ENCODE measurements around the gene SNPH. TPM values are rescaled to one million over a fixed set of nuclear protein-coding genes. Genes with fewer than 3 reads are reported as not detected.

Gene SNPH
- total and polyA plus RNA-seq, 3 experiments from 2014 or later = 3.2 to 5.8 (median 3.5) TPM

DNA sequence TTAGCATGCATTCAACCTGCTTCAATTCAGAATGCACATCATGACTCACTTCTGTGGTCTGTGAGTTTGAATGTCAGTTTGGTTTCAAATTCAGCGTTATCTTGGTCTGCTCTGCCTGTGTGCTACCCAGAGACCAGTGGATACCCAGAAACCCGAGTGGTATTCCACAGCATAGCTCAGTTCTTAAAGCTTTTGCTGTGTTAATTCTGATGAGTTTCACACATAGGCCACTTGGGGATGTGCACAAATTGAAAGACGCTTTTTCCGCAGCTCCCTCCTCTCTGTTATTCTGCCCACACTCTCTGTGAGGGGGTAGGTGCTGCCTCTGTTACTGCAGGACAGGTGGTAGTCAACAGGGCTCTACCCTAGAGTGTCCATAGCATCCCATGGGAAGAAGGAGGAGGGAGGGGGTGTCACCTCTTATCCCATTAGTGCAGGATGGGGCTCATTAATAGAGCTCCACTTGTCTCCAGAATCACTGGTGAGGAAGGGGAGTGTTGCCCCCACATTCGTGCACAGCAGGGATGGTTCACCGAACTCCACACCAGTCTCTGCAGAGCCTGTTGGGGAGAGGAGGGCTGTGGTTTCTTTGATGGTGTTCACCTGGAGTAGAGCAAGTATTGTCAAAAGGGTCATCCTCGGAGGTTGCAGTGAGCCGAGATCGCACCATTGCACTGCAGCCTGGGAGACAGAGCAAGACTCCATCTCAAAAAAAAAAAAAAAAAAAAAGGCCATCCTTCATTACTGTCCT, 92.0 kb downstream of the SNPH start:
- Histone ChIP-seq H3K9me3 (ENCODE audit: low read length) (peaks cover 5% of the 10 kb centered on the region), H3K27ac (ENCODE audit: low read depth, low read length) (no peak overlapping the region)
- H3K27me3 Mint-ChIP-seq = no peaks in the 10 kb centered on the region

More for the DNA sequence above, 92.0 kb downstream of the SNPH start:
- ChIA-PET POLR2A (no interaction called here), CTCF (no interaction called here)
- Histone ChIP-seq H3K4me1 (ENCODE audit: insufficient read depth, low read length) (peaks cover 13% of the 10 kb centered on the region), H3K36me3 (ENCODE audit: insufficient read depth, low read length) (peaks cover 18% of the 10 kb centered on the region), H3K4me3 (ENCODE audit: low read length) (no peak overlapping the region), H3K27me3 (ENCODE audit: insufficient read depth, low read length, poor library complexity, severe bottlenecking) (no peaks in the 10 kb centered on the region)
- peaks cover 27 to 67% (median 29%) of the 10 kb centered on the region in 3 donors for H3K36me3 Mint-ChIP-seq
- DNase-seq = no peak
- H3K9me3 Mint-ChIP-seq = peaks cover 0 to 2% (median 0%) of the 10 kb centered on the region in 5 donors
- H3K4me3 Mint-ChIP-seq = peak overlapping the region in 1 of 7 donors; percentile 45
- H3K27ac Mint-ChIP-seq = peak overlapping the region in 5 of 8 donors; percentile 32 to 68 (median 53)
- peaks cover 26 to 45% (median 32%) of the 10 kb centered on the region in 3 donors for H3K4me1 Mint-ChIP-seq

Other genes with a start within 250 kb of the SNPH start
- 100 to 1,000 TPM; 169 to 189 TPM for gene PSMF1, start 147.7 kb upstream of the SNPH start, total RNA-seq
- gene PSMF1, start 147.7 kb upstream of the SNPH start, polyA plus RNA-seq = 185 TPM
- under 1 TPM in 1 of 2 experiments, not detected in 1; 0.18 TPM for gene TMEM74B, start 81.3 kb upstream of the SNPH start, total RNA-seq
- gene TMEM74B, start 81.3 kb upstream of the SNPH start, polyA plus RNA-seq = not detected
- not detected for gene C20orf202, start 62.8 kb upstream of the SNPH start, total RNA-seq
- not detected for gene C20orf202, start 62.8 kb upstream of the SNPH start, polyA plus RNA-seq
- gene RAD21L1, start 40.2 kb upstream of the SNPH start, total RNA-seq = not detected
- gene RAD21L1, start 40.2 kb upstream of the SNPH start, polyA plus RNA-seq = not detected
- 1 to 10 TPM; 3.7 to 4.7 TPM for gene SDCBP2, start 62.8 kb downstream of the SNPH start, total RNA-seq
- gene SDCBP2, start 62.8 kb downstream of the SNPH start, polyA plus RNA-seq = 2.2 TPM
- 100 to 1,000 TPM; 274 TPM for gene FKBP1A, start 126.8 kb downstream of the SNPH start, total RNA-seq
- 43.1 TPM for gene FKBP1A, start 126.8 kb downstream of the SNPH start, polyA plus RNA-seq
- 100 to 1,000 TPM; 103 to 107 TPM for gene NSFL1C, start 200.6 kb downstream of the SNPH start, total RNA-seq
- gene NSFL1C, start 200.6 kb downstream of the SNPH start, polyA plus RNA-seq = 78.8 TPM
- gene SIRPB2, start 225.1 kb downstream of the SNPH start, total RNA-seq = not detected
- gene SIRPB2, start 225.1 kb downstream of the SNPH start, polyA plus RNA-seq = not detected

Data from CD8-positive, alpha-beta memory T cell (primary cell).